Right kidney (tissue), 9 donors: ENCODE measurements around the gene DHRS7B.
"Not testable (repeated sequence)": the region's sequence is repeated elsewhere in the genome, so short reads cannot be mapped to it uniquely, and the experiment has no call there.

ENCODE experiments used
- DNase-seq: peaks from one replicate; pipeline ENCODE4 v3.0.0-alpha.2; 2016
- long read RNA-seq, 8 donors: transcript quantifications; one replicate each; lab custom pipeline, GENCODE V29; 2026

DHRS7B gene
- long read RNA-seq, donor 1, transcript DHRS7B-201 (6 exons, 1,567 nt) = minor isoform, 8 of 31 reads
- long read RNA-seq, donor 1, transcript DHRS7B-202 (7 exons, 2,175 nt) = major isoform, 16 of 31 reads
- long read RNA-seq, donor 1, partial matches to known transcripts = 7 of 31 reads
- long read RNA-seq, donor 1, other reads (novel, unspliced or antisense) = 0 of 31 reads
- long read RNA-seq, donor 2, transcript DHRS7B-202 (7 exons, 2,175 nt) = major isoform, 9 of 29 reads
- long read RNA-seq, donor 2, partial matches to known transcripts = 18 of 29 reads
- long read RNA-seq, donor 2, other reads (novel, unspliced or antisense) = 0 of 29 reads
- long read RNA-seq, donor 3, partial matches to known transcripts = 0 of 7 reads
- long read RNA-seq, donor 3, other reads (novel, unspliced or antisense) = 0 of 7 reads
- long read RNA-seq, donor 4, partial matches to known transcripts = 5 of 43 reads
- long read RNA-seq, donor 4, other reads (novel, unspliced or antisense) = 32 of 43 reads
- long read RNA-seq, donor 5, transcript DHRS7B-202 (7 exons, 2,175 nt) = major isoform, 14 of 22 reads
- long read RNA-seq, donor 5, partial matches to known transcripts = 6 of 22 reads
- long read RNA-seq, donor 5, other reads (novel, unspliced or antisense) = 0 of 22 reads
- long read RNA-seq, donor 6, transcript DHRS7B-202 (7 exons, 2,175 nt) = major isoform, 11 of 23 reads
- long read RNA-seq, donor 6, partial matches to known transcripts = 11 of 23 reads
- long read RNA-seq, donor 6, other reads (novel, unspliced or antisense) = 0 of 23 reads
- long read RNA-seq, donor 7 = 0 reads
- long read RNA-seq, donor 8, transcript DHRS7B-202 (7 exons, 2,175 nt) = major isoform, 7 of 16 reads
- long read RNA-seq, donor 8, partial matches to known transcripts = 7 of 16 reads
- long read RNA-seq, donor 8, other reads (novel, unspliced or antisense) = 0 of 16 reads

GRCh38 chr17:21126645-21127508 lies at the start of gene DHRS7B:
Gene DHRS7B (plus strand): TSS chr17:21126964. CDS start chr17:21126972, 8 bp downstream.
- peak; percentile 96 for DNase-seq

GRCh38 chr17:21077281-21077680 lies 49.5 kb upstream of the DHRS7B start:
- no peak for DNase-seq

GRCh38 chr17:21078016-21078780 lies 48.6 kb upstream of the DHRS7B start:
- no peak for DNase-seq

- DNase-seq = no peak
Observed at GRCh38 chr17:21079196-21079595, 47.6 kb upstream of the DHRS7B start.

GRCh38 chr17:21082001-21082436 lies 44.7 kb upstream of the DHRS7B start:
- DNase-seq = no peak

GRCh38 chr17:21085280-21085679 lies 41.5 kb upstream of the DHRS7B start:
- not testable (repeated sequence) for DNase-seq

GRCh38 chr17:21085707-21086106 lies 41.1 kb upstream of the DHRS7B start:
- DNase-seq = no peak

- no peak for DNase-seq
Observed at GRCh38 chr17:21089145-21089544, 37.6 kb upstream of the DHRS7B start.

- no peak for DNase-seq
Observed at GRCh38 chr17:21089933-21090901, 36.5 kb upstream of the DHRS7B start.

GRCh38 chr17:21090902-21091618 lies 35.7 kb upstream of the DHRS7B start:
- no peak for DNase-seq

- no peak for DNase-seq
Observed at GRCh38 chr17:21094298-21094704, 32.5 kb upstream of the DHRS7B start.

GRCh38 chr17:21095735-21096134 lies 31.0 kb upstream of the DHRS7B start:
- no peak for DNase-seq

GRCh38 chr17:21096874-21097273 lies 29.9 kb upstream of the DHRS7B start:
- DNase-seq = no peak

- DNase-seq = peak; percentile 71
Observed at GRCh38 chr17:21098934-21099689, 27.7 kb upstream of the DHRS7B start.

- DNase-seq = no peak
Observed at GRCh38 chr17:21100636-21101035, 26.1 kb upstream of the DHRS7B start.

- no peak for DNase-seq
Observed at GRCh38 chr17:21104608-21105007, 22.2 kb upstream of the DHRS7B start.

- DNase-seq = no peak
Observed at GRCh38 chr17:21105064-21105894, 21.5 kb upstream of the DHRS7B start.

- no peak for DNase-seq
Observed at GRCh38 chr17:21106316-21106715, 20.4 kb upstream of the DHRS7B start.
